GM12873 (cell line): ENCODE measurements around the gene CACNA2D3.

Source experiments
- TF ChIP-seq, protein P1 (sequence below): IDR thresholded peaks from 2 replicates; pipeline ENCODE4 v1.5.1; 2012; ENCODE audit warnings: low read depth, mild to moderate bottlenecking, moderate library complexity, low read length, control low read depth; ENCODE audit not compliant: insufficient read depth; ENCODE audit errors: missing control alignments

Gene CACNA2D3

GRCh38 chr3:54432975-54433374, 310.6 kb downstream of the CACNA2D3 start:
- TF ChIP-seq, protein P1, sequence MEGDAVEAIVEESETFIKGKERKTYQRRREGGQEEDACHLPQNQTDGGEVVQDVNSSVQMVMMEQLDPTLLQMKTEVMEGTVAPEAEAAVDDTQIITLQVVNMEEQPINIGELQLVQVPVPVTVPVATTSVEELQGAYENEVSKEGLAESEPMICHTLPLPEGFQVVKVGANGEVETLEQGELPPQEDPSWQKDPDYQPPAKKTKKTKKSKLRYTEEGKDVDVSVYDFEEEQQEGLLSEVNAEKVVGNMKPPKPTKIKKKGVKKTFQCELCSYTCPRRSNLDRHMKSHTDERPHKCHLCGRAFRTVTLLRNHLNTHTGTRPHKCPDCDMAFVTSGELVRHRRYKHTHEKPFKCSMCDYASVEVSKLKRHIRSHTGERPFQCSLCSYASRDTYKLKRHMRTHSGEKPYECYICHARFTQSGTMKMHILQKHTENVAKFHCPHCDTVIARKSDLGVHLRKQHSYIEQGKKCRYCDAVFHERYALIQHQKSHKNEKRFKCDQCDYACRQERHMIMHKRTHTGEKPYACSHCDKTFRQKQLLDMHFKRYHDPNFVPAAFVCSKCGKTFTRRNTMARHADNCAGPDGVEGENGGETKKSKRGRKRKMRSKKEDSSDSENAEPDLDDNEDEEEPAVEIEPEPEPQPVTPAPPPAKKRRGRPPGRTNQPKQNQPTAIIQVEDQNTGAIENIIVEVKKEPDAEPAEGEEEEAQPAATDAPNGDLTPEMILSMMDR = no peak

DNA sequence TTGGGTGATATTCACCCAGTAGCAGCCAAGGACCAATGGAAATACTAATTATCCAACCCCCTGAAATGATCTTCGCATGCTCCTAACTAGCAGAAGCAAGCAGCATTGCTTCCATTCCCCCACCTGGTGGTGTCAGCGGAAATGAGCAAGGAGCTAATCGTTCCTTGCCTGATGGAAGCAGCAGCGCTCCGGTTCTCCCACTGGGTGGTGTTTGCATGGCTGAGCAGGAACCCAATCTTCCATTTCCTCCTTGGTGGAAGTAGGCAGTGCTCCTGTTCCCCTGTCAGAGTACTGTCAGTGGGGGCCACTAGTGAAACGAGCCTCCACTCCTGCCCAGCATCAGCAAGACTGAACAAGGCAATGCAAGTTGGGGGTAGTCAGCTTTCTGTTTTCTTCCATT, 311.5 kb downstream of the CACNA2D3 start:
- TF ChIP-seq, protein P1 = no peak

DNA sequence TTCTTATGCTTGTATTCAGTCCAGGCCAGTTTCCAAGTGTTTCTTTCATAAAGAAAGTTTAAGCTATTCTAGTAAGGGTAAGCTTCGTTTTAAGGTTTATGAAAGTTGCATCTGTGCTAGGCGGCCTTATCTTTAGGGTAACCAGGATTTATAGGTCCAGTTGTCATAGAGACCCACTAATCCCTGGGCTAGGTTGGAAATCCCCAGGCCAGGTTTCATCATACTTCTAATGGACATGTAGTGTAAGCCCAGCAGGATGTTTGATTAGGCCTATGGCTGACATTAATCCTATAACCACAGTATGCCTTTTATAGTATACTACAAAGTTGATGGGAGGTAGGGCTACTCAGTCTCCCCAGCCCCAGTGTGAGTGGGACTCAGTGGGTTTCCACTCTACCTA, 312.4 kb downstream of the CACNA2D3 start:
- TF ChIP-seq, protein P1 = no peak

DNA sequence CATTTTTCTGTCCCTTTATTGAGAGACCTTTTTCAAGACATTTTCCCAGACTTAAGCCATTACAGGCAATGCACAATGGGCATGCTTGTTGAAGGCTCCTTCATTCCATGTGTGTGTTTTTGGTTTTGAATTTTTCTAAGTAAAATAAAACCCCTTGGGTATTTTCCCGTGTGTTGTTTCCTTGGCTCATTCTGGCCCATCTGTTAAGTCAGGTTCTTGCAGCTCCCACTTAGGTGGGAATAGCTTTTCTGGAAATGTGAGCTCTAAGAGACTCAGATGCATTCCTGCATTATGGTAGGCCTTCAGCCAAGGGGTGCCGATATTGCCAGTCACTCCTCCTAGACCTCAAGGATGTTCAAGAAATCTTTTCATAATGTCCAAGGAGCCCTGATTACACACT, 314.9 kb downstream of the CACNA2D3 start:
- TF ChIP-seq, protein P1 = no peak

GRCh38 chr3:54443561-54444161, 321.3 kb downstream of the CACNA2D3 start:
- TF ChIP-seq, protein P1 = no peak

GRCh38 chr3:54445630-54446029, 323.3 kb downstream of the CACNA2D3 start:
- TF ChIP-seq, protein P1 = no peak

- TF ChIP-seq, protein P1 = no peak
Measured at GRCh38 chr3:54447427-54447826, 325.1 kb downstream of the CACNA2D3 start.

- TF ChIP-seq, protein P1 = no peak
Measured at GRCh38 chr3:54454806-54455205, 332.5 kb downstream of the CACNA2D3 start.
